ENCODE data around the gene METTL23.

- TF ChIP-seq CTCF (IDR thresholded peaks at IDR 0.05) (no peak), POLR2A (IDR thresholded peaks at IDR 0.05) (no peak)
These were observed 25.1 kb upstream of the METTL23 start for GRCh38 chr17:76701471-76701967.

Measured in thyroid gland (tissue), 4 donors.